CD4-positive, alpha-beta T cell treated with Interferon gamma for 1 hour (primary cell): ENCODE measurements around the gene EPB41L4A.

Experiments used
- DNase-seq: peaks from one replicate; pipeline ENCODE4 v3.0.0-alpha.2; 2020

The EPB41L4A gene

DNA sequence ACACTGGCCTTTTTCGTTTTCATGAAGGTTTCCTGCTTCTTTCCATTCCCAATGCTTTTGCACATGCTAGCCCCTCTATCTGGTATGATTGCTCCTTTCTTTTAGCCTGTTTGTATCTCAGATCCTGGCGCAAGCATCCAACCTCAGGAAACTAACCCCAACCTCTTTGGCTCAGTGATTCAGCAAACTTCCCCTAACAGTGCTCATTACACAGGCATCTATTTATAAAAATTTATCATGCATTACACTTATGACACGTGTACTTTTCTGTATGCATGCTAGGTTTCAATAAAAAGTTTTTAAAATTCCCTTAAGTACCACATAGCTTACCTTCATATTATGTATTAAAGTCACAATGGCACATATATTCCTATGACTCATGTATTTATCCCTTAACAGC lies 218.9 kb downstream of the EPB41L4A start:
- no peak for DNase-seq

DNA sequence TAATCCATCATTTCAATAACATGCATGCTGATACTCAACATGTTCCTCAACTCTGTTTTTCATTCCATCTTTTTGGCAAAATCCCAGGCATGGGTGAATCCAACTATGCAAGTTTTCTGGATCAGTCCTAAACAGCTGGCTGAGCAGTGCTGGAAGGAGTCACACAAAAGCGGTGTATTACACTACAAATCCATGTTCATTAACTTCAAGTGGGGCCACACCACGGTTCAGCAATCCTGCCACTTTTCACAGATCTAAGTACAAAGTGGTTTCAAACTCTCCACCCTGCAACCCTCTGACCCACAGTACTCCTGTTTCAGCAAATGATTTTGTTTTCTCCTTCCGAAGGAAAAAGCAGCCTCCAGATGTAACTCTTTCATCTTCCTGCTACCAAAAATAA lies 222.5 kb downstream of the EPB41L4A start:
- no peak for DNase-seq

DNA sequence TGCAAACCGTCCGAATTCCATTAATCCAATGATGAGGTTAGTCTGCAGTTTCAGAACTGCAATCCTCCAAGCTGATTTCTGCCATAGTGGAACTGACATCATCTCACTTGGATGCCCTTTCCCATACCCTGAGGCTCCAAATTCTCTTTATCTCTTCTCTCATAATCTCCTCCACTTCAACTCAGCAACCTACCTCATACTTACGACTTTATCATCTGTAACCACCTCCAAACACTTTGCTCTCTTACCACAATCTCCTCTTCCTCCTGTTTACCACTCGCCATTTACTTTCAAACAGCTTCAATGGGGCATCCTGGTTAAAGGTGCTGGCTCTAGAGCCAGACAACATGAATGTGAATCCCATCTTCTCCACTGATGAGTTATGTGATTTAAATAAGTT lies 223.2 kb downstream of the EPB41L4A start:
- DNase-seq = no peak

DNA sequence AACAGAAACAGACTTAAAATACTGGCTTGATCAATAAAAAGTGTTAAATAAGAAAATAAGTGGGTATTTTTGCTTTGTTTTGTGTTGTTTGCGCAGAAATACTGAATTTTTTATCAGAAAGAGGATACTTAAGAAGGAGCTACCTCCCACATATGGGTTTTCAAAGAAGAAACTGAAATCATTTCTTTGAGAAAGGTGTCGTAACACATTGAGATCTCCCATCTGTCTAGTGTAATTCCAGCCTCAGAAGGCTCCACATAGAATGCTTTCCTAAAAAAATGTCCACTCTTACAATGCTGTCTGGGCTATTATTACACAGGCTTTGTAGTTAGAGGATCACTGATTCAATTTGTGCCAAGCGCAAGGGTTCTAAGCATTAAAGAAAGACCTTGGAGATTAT lies 226.2 kb downstream of the EPB41L4A start:
- DNase-seq = no peak

DNA sequence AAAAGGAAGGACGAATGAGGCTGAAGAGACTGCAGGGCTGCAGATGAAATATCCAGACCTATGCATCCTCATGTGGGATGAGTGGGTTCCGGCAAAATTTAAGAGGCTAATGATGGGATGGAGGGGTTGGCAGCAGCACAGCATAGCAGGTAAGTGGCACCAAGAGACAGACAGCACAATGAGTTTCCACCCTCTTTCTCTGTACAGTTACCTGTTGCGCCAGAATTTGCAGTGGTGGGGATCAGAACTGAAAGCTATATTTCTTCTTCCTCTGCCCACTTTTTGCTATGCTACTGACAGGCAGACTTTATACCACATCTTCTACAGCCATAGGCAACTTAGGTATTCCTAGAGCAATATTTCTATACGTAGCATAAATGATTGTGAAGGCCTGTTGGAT lies 227.0 kb downstream of the EPB41L4A start:
- DNase-seq = no peak

DNA sequence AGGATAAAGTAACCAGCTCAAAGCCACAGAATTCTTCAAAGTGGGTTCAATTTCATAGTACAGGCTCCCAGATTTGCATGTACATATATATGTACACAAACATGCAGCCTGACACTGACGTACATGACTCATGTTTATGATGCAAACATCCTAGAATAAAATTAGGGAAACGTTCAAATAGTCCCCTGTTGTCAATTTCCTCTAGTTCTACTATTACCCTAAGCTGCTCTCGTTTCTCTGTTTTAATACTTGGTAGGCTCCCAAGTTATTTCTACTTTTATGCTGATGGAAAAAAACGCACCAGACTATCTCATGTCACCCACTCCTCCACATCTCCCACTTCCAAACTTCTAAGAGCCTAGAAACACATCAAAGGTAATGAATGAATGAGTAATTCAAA lies 229.7 kb downstream of the EPB41L4A start:
- no peak for DNase-seq

DNA sequence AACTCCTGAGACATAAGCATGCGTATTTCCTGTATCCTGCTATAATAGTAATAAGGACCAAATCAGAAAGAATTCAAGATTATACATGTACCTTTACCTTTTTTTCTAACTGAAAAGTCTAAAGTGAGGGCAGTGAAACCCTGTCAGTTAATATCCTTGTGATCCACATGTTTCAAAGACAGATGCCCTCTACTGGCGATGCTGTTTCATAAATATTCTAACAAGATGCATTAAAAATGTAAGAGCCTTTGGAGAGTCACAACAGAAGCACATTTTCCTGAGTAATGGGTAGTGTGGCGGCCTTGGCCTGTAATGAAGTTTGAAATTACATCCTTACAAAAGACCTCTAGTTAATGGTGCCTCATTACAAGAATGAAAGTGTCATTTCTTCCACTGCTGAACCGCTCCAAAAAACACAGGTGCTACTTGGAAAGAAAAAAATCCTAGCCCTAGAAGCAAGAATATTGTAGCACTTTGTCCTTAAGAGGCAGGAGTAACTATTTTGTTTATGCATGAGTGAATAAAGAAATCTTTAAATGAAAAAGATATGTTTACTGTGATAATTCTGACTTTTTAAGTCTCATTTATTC lies 232.6 kb downstream of the EPB41L4A start:
- DNase-seq = no peak

DNA sequence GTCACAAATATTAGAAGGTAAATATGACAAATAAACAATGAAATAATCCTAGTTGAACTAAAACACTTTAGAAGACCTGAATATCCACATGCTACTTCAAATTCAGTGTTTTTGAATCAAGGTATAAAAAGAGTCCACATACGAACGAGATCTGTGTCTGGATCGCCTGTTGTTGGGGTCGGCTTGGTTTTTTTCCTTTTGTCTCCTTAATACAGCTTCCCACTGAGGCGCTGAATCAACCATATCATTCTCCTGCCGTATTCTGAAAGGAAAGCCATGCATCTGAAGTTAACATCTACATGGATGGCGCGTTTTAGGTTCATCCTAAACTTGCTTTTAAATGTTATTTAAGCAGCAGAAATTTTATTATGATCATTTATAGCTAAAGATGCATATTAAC lies 235.2 kb downstream of the EPB41L4A start:
- no peak for DNase-seq

DNA sequence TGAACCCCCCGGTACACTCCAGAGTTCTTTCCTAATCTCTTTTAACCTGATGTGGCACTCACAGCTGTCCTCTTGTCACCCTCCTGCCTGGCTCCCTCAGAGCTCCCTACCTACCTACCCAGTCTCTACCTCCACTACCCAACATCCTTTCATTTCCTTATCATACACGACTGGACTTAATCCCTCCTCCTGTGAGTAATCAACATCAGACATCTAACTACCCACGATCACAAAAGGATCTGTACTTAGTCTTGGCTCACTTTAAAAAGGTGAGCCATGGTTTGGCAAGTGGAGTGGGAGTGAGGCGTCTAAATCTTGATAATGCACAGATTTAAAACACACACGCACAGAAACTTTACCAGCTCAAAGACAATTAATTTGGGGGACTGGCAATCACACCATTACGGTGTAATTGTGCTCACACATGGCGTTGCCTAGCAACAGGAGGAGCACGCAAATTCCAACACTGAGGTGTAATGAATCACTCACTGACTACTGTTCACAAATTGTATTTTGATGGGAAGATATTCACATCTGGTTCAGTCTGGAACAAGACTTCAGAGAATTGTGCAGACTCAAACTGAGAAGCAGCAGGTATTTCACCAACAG lies 235.9 kb downstream of the EPB41L4A start:
- DNase-seq = no peak

DNA sequence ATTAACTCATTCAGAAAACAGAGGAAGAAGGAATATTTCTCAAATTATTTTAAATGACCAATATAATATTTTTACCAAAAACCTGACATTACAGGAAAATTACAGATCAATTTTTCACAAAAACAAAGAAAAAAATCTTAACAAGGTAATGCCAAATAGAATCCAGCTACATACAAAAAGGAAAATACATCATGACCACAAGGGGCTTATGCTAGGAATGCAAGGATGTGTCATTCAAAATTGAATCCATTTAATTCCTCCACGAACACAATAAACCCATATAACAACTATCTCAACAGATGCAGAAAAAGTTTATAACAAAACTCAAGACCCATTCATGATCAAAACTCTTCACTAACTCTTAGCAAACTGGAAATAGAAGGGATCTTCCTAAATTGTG lies 239.8 kb downstream of the EPB41L4A start:
- DNase-seq = no peak

DNA sequence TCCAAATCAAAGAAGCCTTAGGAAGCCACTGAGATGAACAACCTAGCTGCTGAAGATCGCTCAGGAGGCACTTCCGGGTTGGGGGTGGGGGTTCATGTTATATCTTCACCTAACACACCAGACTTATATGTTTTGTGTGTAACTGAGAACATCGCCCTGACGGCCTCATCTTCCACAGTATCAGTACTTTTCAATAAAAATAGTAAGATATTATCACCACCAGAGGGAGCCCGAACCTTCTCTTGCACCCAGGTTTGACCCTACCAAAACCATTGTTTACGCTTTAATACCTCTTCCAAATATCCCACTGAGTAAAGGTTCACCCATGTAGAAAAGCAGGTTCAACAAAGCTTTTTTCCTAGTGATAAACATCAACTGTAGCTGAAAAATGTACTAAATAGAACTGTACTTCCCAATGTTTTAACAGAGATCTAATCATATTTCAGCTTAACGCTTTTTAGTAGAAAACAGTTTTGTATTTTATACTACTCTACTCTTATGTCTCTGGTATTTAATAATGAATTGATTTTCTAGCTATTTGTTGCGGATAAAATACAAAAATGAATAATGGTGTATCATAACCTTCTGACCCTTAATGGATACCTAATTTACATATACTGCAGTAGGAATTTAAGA lies 244.0 kb downstream of the EPB41L4A start:
- no peak for DNase-seq

DNA sequence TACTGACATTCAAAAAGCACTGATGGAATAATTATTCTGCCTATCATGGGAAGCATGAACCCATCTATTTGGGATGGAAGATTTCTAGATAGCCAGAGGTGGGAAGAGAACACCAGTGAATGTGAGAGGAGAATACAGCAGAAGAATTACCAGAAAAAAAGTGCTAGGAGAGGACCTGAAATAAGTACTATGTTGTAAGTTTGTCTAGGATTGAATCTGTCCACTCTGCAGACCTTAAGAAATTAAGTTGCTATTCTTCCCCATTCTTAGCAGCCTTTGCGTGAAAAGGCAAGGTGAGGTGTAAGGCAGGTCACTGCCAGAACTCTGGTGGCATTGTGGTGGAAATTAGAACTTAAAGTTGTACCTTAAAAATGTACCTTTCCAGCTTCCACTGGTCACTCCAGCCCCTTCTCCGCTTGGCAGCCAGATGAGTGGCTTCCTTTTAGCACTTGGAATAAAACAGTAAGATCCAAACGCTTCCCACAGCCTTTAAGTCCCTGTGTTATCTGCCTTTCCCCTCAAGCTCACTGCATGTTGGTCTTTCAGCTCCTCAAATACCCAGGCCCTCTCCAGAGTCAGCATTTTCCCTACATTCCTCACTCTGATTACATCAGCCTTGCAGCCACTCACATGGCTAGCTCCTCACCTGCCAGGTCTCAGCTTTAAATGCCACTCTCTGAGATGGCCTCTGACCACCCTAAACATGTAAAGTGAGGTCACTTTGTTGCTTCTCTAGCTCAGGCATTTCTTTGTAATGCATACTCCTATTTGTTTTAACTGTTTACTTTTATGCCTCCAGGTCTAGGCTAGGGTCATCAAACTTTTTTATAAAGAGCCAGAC lies 253.0 kb downstream of the EPB41L4A start:
- no peak for DNase-seq

DNA sequence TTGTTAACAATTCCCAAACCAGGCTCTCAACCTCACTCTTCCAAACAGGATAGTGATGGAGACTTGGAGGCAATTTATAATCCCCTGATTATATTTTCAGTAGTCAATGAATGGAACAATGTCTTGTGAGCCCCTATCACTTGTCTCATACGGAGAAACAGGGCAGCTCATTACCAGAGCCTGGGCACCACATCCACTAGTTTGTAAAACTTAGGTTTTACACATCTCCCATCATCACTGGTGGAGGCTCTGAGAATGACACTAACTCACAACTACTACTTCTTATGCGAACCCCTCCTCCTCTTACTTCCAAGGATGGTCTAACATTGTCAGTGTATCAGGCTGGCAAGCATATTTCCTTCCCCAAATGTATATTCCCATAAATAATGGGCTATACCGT lies 253.7 kb downstream of the EPB41L4A start:
- no peak for DNase-seq

DNA sequence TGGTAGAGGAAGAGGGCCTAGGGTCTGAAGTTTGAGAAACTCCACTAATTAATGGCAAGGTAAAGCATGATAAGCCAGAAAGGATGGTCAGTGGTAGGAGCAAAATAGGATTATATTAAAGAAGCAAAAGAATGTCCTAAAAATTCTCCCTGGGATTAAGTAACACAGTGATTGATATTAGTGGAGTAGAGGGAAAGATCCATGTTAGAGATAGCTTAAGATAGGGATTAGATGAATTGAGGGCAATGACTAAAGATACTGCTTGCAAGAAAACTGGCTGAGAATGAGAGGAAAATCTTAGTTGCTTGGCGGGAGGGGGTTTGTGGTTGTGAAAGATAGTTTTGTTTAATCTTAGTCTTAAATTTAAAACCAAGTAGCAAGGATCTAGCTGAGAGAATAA lies 255.6 kb downstream of the EPB41L4A start:
- no peak for DNase-seq

DNA sequence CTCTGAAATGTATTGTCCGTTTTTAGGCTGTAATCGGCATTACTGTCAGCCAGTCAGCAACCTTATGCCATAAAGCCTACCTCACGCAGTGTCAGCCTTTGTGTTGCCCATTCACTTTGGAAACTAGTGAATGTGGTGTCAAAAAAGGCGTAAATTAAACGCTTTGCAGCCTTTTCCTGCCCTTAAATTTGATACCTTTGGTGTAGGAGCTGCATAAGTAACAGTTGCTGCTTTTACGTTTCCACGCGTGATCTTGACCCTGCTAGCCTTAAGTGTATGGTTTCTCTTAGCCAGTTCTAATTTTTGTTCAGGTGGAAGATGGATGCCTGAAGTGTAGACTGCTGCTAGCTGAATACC lies 257.7 kb downstream of the EPB41L4A start:
- DNase-seq = no peak

DNA sequence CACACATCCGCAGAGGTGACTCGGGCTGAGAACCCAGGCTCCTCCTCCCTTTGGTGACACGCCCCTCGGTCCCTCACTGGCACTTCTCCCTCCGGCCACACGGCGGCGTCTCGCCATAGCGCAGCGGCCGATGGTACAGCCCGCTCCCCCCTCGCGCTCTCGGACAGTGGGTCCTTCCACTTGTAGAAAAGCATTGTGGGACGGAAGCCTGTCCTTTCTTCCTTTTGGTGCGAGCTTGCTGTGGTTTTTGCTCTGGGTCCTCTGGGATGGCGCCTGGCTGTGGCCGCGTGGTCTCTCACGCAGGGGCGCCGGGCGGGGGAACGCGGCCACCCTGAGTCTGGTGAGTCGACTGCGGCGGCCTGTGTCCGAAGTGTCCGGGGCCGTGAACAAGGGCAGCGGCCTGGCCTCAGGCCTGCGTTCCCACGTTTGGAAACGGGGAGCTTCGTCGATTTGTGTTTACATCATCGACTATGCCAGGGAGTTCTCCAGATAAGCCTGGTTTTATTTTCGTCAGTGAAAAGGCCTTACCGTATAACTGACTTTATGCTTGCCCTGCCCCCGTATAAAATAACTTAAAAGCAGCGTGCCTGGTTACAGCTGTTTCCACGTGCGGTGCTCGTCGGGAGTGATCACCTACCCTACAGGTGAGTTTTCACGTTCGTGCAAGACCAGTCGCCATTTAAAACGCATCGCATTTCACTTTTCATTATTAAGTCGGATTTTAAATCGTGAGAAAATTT lies 258.3 kb downstream of the EPB41L4A start:
- DNase-seq = peak; percentile 86

DNA sequence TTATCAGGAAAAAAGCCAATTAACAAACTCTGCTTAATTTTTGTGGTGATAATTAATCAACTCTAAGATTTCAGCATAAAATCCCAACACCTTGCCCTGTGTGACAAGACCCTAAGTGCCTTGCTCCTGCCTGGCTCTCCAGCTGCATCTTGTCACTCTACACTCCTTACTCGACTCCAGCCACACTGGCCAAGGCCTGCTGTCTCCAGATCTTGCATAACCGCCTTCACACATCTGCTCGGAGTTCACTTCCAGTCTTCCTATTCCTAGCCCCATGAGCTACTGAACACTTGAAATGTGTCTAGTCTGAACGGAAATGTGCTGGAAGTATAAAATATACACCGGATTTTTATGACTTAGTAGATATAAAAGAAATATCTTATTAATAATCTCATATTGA lies 259.6 kb downstream of the EPB41L4A start:
- no peak for DNase-seq

DNA sequence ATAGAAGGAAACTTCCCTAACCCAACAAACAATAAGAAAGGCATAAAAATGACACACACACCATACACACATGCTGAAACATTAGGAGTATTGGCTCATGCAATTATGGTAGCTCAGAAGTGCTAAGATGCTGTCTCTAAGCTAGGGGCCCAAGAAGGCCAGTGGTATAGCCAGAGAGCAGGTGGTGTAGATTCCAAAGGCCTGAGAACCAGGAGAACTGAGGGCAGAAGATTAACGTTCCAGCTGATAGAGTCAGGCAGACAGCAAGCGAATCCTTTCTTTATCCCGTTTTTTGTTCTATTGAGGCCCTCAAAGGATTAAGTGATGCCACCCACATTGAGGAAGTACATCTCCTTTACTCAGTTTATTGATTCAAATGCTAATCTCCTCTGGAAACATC lies 262.9 kb downstream of the EPB41L4A start:
- DNase-seq = no peak

DNA sequence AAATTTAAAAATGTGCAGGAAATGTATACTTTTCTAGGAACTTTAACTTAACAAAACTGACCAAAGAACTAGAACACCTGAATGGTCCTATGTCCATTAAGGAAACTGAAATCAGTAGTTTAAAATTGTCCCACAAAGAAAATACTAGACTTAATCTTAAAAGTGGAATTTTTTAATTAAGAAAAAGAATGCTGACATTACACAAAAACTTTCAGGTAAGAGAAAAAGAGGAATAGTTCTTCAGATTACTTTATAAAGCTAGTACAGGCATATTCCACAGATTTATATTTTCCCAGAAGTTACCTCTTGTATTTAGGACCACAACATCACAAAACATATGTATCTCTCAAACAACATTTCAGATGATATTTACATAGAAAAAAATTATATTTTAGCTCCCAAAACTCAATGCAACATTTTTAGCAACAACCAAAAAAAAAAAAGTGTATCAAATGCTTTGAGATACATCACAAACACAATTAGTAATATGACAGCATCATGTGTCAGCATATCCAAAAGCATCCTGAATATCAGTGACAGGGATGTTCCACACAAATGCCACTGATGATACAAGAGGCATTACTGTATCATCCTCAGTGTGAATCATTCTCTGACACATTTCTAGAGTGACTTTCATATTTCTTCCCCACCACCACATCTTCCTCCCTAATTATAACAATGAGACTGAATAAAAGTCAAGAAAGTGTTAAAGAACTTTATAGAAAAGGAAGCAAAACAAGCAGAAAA lies 264.0 kb downstream of the EPB41L4A start:
- no peak for DNase-seq

DNA sequence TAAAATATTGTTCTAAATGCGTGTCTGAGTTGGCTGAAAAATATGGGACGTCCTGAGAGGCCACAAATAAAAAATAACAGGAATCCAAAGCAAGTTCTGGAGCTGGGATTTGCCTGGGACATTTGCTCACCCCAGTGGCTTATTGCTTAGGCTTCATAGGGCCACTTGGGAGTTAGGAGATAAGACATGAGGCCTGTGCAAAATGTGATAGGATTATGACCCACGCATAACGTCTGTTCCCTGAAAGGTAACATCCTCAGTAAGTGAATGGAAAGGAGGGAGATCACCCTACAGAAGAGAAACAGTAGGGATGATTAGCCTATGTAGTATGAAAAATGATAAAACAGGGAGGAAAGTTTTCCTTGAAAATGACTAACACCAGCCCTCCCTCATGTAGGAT lies 269.4 kb downstream of the EPB41L4A start:
- DNase-seq = no peak

DNA sequence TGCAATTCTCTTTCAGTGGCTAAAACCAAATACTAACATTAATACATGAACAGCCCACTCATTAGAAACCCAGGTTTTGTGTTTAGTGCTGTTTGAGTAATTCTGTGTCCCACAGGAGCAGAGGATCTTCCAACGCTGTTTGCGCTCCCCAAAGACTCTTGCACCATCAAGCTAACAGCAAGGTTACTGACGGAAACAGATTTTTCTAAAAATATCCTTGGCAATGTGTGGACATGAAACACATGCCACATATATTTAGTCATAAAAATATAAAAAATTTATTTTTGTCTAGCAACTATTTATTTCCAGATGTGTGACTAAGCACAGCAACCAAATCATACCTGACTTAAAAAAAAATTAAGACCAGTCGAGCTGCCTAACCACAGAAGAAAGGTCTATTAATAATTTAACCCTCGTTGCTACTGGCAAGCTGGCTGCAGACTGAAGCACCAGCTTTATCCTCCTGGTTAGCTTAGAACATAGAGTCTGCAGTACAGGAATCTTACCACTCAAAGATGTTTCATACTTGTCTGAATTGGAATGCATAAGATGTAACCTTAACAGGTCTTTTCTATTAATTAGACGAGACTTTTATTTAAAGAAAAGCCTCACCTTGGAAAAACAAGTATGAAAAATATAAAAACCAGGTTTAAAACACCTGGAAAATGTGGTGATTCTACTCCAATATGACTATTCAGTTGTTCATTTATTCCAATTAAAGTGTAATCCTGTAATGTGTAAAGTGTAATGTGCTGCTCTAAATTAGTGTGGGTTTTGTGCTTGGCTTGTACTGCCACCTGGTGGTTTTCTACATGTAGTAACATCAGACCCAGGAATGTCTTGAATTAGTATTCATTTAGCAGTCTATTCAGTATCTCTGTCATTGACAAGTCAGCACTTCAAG lies 272.5 kb downstream of the EPB41L4A start:
- DNase-seq = peak; percentile 42
